ENCODE data around the gene BRAF.

DNA sequence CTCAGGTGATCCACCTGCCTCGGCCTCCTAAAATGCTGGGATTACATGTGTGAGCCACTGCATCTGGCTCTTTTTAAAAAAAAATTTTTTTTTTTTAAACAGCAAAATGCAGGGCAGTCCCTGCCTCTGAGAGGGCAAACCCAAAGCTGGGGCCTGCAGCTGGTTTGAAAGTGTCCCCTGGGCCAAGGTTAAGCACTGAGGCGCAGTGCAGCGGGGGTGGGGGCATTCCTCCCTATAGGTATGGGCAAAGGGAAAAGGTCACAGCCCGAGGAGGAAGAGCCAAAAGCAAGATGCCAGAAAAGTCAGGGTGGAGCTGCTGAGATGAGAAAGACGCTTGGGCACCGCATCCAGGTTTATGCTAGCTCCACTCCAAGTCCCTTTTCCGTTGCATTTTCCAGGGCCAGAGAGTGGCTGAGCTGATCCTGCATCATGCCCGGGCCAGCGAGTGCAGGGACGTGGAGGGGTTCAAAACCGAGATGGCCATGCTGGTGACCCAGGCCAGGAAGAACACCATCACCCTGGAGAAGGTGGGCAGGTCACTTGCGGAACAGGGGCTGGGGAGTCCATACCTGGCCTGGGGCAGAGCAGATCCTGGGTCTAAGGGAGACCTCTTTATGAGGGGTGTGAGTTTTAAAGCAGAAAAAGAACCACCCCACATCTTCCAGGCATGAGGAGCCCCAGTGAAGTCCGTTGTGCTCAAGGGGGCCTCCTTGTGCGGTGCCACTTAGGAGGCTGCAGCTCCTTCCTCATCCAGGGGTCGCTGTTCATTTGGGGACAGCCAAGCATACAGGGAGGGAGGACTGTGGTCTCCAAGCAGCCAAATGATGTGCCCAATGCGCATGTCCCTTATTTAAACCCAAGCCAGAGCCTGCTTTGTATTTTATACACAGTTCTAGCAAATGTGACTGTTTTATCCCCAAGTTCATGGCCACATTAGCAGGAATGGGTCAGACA is 235.3 kb downstream of the BRAF start:
- TF ChIP-seq CTCF (IDR thresholded peaks at IDR 0.05), result no peak
- TF ChIP-seq POLR2AphosphoS5 (IDR thresholded peaks at IDR 0.05), result no peak
